Measurements from ENCODE around the gene ARHGAP28.

The ARHGAP28 gene

GRCh38 chr18:6949800-6950586, 220.5 kb downstream of the ARHGAP28 start:
- no peak for TF ChIP-seq CTCF (IDR thresholded peaks at IDR 0.05; ENCODE audit: low read depth, low read length)
- no peak for DNase-seq (ENCODE audit: extremely low read depth, low read depth)

- DNase-seq (ENCODE audit: extremely low read depth, low read depth) = no peak
- no peak for TF ChIP-seq CTCF (IDR thresholded peaks at IDR 0.05; ENCODE audit: low read depth, low read length)
Measured at GRCh38 chr18:6950641-6951040, 221.1 kb downstream of the ARHGAP28 start.

- TF ChIP-seq CTCF (IDR thresholded peaks at IDR 0.05; ENCODE audit: low read depth, low read length) = no peak
- no peak for DNase-seq (ENCODE audit: extremely low read depth, low read depth)
Measured at GRCh38 chr18:6951336-6952090, 222.0 kb downstream of the ARHGAP28 start.

GRCh38 chr18:6954501-6954900, 225.0 kb downstream of the ARHGAP28 start:
- no peak for TF ChIP-seq CTCF (IDR thresholded peaks at IDR 0.05; ENCODE audit: low read depth, low read length)

GRCh38 chr18:6955304-6955703, 225.8 kb downstream of the ARHGAP28 start:
- no peak for TF ChIP-seq CTCF (IDR thresholded peaks at IDR 0.05; ENCODE audit: low read depth, low read length)
- no peak for DNase-seq (ENCODE audit: extremely low read depth, low read depth)

More at GRCh38 chr18:6954501-6954900, 225.0 kb downstream of the ARHGAP28 start:
- DNase-seq (ENCODE audit: extremely low read depth, low read depth) = no peak

- DNase-seq (ENCODE audit: extremely low read depth, low read depth) = no peak
- no peak for TF ChIP-seq CTCF (IDR thresholded peaks at IDR 0.05; ENCODE audit: low read depth, low read length)
Measured at GRCh38 chr18:6956495-6956894, 227.0 kb downstream of the ARHGAP28 start.

GRCh38 chr18:6956999-6957398, 227.5 kb downstream of the ARHGAP28 start:
- DNase-seq (ENCODE audit: extremely low read depth, low read depth) = no peak
- no peak for TF ChIP-seq CTCF (IDR thresholded peaks at IDR 0.05; ENCODE audit: low read depth, low read length)

Data from AG09319 (cell line).